HepG2 (cell line): Measurements from ENCODE around the gene KLF12. TPM values are rescaled to one million over a fixed set of nuclear protein-coding genes. Genes with fewer than 3 reads are reported as not detected.

ENCODE experiments used
- ATAC-seq: fragments of 200-7000 bp; cut with Tn5 transposase; 3 replicates; pipeline ENCODE4 v1.9.1; 2020; ENCODE audit warnings: mild to moderate bottlenecking, moderate library complexity
- BruUV-seq: library from RNA; stranded (reverse); fragments of 400-500 nt; replicated peaks from 2 replicates; lab custom pipeline; 2021; lab: Mats Ljungman, UMichigan
- CTCF ChIA-PET: fragments of 300-600 bp; formaldehyde crosslinking; extraction: SDS; loops from one replicate; lab custom pipeline; 2021; ENCODE audit warnings: low total read pairs, inconsistent platforms, low intra/inter-chr PET ratio; lab: Yijun Ruan, JAX
- POLR2A ChIA-PET: fragments of 350-600 bp; sonication (Branson Sonifier 250); formaldehyde crosslinking; loops from one replicate; lab custom pipeline; 2020; ENCODE audit warnings: antibody characterized with exemption, inconsistent platforms; lab: Yijun Ruan, JAX
- DNase-seq: peaks from one replicate; pipeline ENCODE4 v3.0.0-alpha.2; 2015; ENCODE audit warnings: low spot score
- FAIRE-seq: peaks from 3 replicates; lab custom pipeline; 2011; peaks lifted over from hg19 to GRCh38; lab: Jason Lieb, UNC
- H2AFZ ChIP-seq: one replicate; pipeline ENCODE4 v1.6.1; 2011; ENCODE audit warnings: low read length, inconsistent platforms
- H3K27ac ChIP-seq: fragments of 300-600 bp; 3 replicates; pipeline ENCODE4 v1.8.0; 2011; ENCODE audit warnings: mixed run types, mild to moderate bottlenecking, mixed read lengths, low read length, inconsistent platforms; ENCODE audit not compliant: insufficient read depth; ENCODE audit errors: extremely low read length
- H3K27me3 ChIP-seq, 2 experiments: fragments of 200-600 bp in 1 of 2; 2 replicates in 1 of 2; 3 replicates in 1 of 2; pipeline versions ENCODE4 v1.6.0 to v1.8.0; 2011; ENCODE audit warnings: low read length in 2 of 2, mild to moderate bottlenecking in 2 of 2, moderate library complexity in 2 of 2, inconsistent platforms in 1 of 2; ENCODE audit not compliant: insufficient read depth in 2 of 2, control insufficient read depth in 1 of 2
- H3K36me3 ChIP-seq, 2 experiments: fragments of 200-600 bp in 1 of 2; replicated peaks in 1 of 2; 2 replicates in 1 of 2; 3 replicates in 1 of 2; pipeline versions ENCODE4 v1.5.1 to v1.8.0; 2011; ENCODE audit warnings: low read length in 2 of 2, inconsistent platforms in 1 of 2; ENCODE audit not compliant: insufficient read depth in 2 of 2, control insufficient read depth in 1 of 2
- H3K4me1 ChIP-seq: 2 replicates; pipeline ENCODE4 v1.5.1; 2012; ENCODE audit warnings: low read length, inconsistent platforms; ENCODE audit not compliant: insufficient read depth
- H3K4me2 ChIP-seq: 2 replicates; pipeline ENCODE4 v1.6.0; 2011; ENCODE audit warnings: low read depth, low read length, inconsistent platforms
- H3K4me3 ChIP-seq, 3 experiments: fragments of 200-600 bp in 1 of 3; sonication (generic), shearing (Covaris generic) in 1 of 3; replicated peaks in 1 of 3; 2 replicates each; pipeline ENCODE4 v1.5.1; 2011 to 2016; ENCODE audit warnings: low read length in 3 of 3, inconsistent platforms in 2 of 3, low read depth in 2 of 3, mild to moderate bottlenecking in 2 of 3, control low read depth in 1 of 3, mixed read lengths in 1 of 3; ENCODE audit not compliant: insufficient read depth in 1 of 3
- H3K79me2 ChIP-seq: one replicate; pipeline ENCODE4 v1.6.1; 2011; ENCODE audit warnings: low read length, inconsistent platforms; ENCODE audit not compliant: insufficient read depth
- H3K9ac ChIP-seq: 2 replicates; pipeline ENCODE4 v1.6.0; 2011; ENCODE audit warnings: mild to moderate bottlenecking, low read depth, low read length, inconsistent platforms; ENCODE audit not compliant: insufficient read depth
- H3K9me3 ChIP-seq: 2 replicates; pipeline ENCODE4 v1.5.1; 2012; ENCODE audit warnings: mild to moderate bottlenecking, low read length
- H4K20me1 ChIP-seq: 2 replicates; pipeline ENCODE4 v1.6.0; 2011; ENCODE audit warnings: inconsistent platforms, mild to moderate bottlenecking, low read length, moderate library complexity; ENCODE audit not compliant: insufficient read depth
- BHLHE40 ChIP-seq: IDR thresholded peaks from 2 replicates; pipeline ENCODE4 v1.6.1; 2011; ENCODE audit warnings: low read length, improper control_type of control experiment
- GTF3A ChIP-seq: sonication (generic); formaldehyde crosslinking; conservative IDR thresholded peaks from 2 replicates; pipeline ENCODE4 v1.4.0; 2020; ENCODE audit warnings: mild to moderate bottlenecking, missing genetic modification reagents
- MXI1 ChIP-seq: IDR thresholded peaks from 3 replicates; pipeline ENCODE4 v1.6.1; 2012; ENCODE audit warnings: low read depth, low read length, inconsistent platforms, borderline replicate concordance
- RCOR2 ChIP-seq: IDR thresholded peaks from 2 replicates; pipeline ENCODE4 v1.6.1; 2016; ENCODE audit warnings: missing biosample characterization, missing genetic modification reagents
- THAP9 ChIP-seq: sonication (generic); formaldehyde crosslinking; IDR thresholded peaks from 2 replicates; pipeline ENCODE4; 2020; ENCODE audit warnings: missing genetic modification reagents, mild to moderate bottlenecking, borderline replicate concordance
- ZBTB43 ChIP-seq: sonication (generic); formaldehyde crosslinking; conservative IDR thresholded peaks from 2 replicates; pipeline ENCODE4 v1.4.0; 2020; ENCODE audit warnings: missing genetic modification reagents
- ZNF224 ChIP-seq: sonication (generic); formaldehyde crosslinking; IDR thresholded peaks from 2 replicates; pipeline ENCODE4 v1.5.0; 2020; ENCODE audit warnings: mild to moderate bottlenecking, missing genetic modification reagents
- ZNF407 ChIP-seq: sonication (generic); formaldehyde crosslinking; IDR thresholded peaks from one replicate; pipeline ENCODE4 v1.5.1; 2020; ENCODE audit warnings: mild to moderate bottlenecking, missing genetic modification reagents; ENCODE audit errors: not compliant biosample characterization
- ZSCAN9 ChIP-seq: IDR thresholded peaks from 2 replicates; pipeline ENCODE4 v1.6.1; 2016; ENCODE audit warnings: borderline replicate concordance
- in situ Hi-C: cut with HindIII; loops from 2 replicates; pipeline ENCODE4 v1.10.0; 2017; ENCODE audit warnings: low pct_unique_long_range_greater_than_20kb; ENCODE audit not compliant: extremely low pct_ligation_motif_present
- intact Hi-C: fragments of 100-400 bp; cut with micrococcal nuclease; formaldehyde crosslinking; loops from one replicate; pipeline ENCODE4 v1.10.0; 2022; ENCODE audit not compliant: unreplicated experiment
- polyA plus RNA-seq, 8 experiments: library from polyadenylated mRNA; depleted of rRNA in 3 of 8; stranded (reverse) in 7 of 8; unstranded in 1 of 8; fragments of >200 nt; fragmentation: Illumina TruSeq in 4 of 8; extraction: Trizol in 4 of 8; gene quantifications; 2 replicates each; pipeline versions ENCODE4 v1.2.1 to v1.2.3, GENCODE V29; 2011 to 2016; ENCODE audit warnings: low read depth in 4 of 8, missing spikeins in 1 of 8, mixed read lengths in 1 of 8; ENCODE audit not compliant: insufficient read depth in 1 of 8
- total RNA-seq, 5 experiments: library from RNA; depleted of rRNA; stranded (reverse); fragments of >200 nt; fragmentation: Illumina TruSeq; extraction: Trizol; gene quantifications; 2 replicates each; pipeline ENCODE4 v1.2.3, GENCODE V29; 2016; ENCODE audit warnings: low read depth in 1 of 5
- TF ChIP-seq, protein P1 (sequence below): IDR thresholded peaks from 2 replicates; pipeline ENCODE4 v1.6.1; 2016; ENCODE audit warnings: missing compliant biosample characterization, missing genetic modification reagents, borderline replicate concordance

Gene KLF12
- total and polyA plus RNA-seq, 2 of the 13 experiments (the other 11 are each of a cell fraction or from before 2014, with no cell fraction given), result 0.66 to 1.5 TPM

DNA sequence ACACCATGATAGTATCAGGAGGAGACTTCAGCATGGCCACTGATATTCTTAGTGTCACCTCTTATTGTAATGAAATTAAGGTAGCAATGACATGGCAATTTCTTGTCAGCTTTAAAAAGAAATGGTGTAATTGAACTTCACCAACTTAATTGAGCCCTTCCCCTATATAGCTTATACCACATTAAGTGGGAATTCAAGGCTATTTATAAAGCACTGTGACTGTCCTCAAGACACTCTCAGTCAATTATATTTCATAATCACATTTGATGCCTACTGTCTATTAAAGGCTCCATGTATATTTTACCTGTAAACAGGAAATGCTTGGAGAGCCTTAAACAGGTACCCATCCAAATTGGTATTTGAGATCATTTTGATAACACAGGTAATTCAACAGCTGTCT is 28.3 kb downstream of the KLF12 start:
- Histone ChIP-seq H3K9ac (no peak overlapping the region), H3K79me2 (no peaks in the 10 kb centered on the region), H2AFZ (no peak overlapping the region), H3K27me3 (no peaks in the 10 kb centered on the region), H3K4me3 (no peak overlapping the region), H3K36me3 (no peaks in the 10 kb centered on the region), H3K4me1 (peaks cover 17% of the 10 kb centered on the region), H4K20me1 (no peaks in the 10 kb centered on the region), H3K4me2 (no peak overlapping the region), H3K9me3 (no peaks in the 10 kb centered on the region), H3K27ac (no peak overlapping the region)
- CTCF ChIA-PET, result no interaction called here
- intact Hi-C loops, result no loop called here
- TF ChIP-seq THAP9 (CRISPR knock-in tag), result no peak
- no peak for TF ChIP-seq ZNF407 (CRISPR knock-in tag)
- no peak for TF ChIP-seq RCOR2 (CRISPR knock-in tag)
- TF ChIP-seq, protein P1, sequence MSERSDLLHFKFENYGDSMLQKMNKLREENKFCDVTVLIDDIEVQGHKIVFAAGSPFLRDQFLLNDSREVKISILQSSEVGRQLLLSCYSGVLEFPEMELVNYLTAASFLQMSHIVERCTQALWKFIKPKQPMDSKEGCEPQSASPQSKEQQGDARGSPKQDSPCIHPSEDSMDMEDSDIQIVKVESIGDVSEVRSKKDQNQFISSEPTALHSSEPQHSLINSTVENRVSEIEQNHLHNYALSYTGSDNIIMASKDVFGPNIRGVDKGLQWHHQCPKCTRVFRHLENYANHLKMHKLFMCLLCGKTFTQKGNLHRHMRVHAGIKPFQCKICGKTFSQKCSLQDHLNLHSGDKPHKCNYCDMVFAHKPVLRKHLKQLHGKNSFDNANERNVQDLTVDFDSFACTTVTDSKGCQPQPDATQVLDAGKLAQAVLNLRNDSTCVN (CRISPR knock-in tag), result no peak
- no peak for TF ChIP-seq GTF3A (CRISPR knock-in tag)
- TF ChIP-seq MXI1, result no peak
- TF ChIP-seq ZNF224 (CRISPR knock-in tag), result no peak
- no peak for TF ChIP-seq BHLHE40
- TF ChIP-seq ZSCAN9, result no peak
- no peak for TF ChIP-seq ZBTB43 (CRISPR knock-in tag)
- DNase-seq (no peak), FAIRE-seq (no peak), ATAC-seq (no peak)
- POLR2A ChIA-PET, result no interaction called here
- no TSS peak for BruUV-seq
- in situ Hi-C loops, result no loop called here
